Prostate gland (tissue), 2 donors: Measurements from ENCODE around the gene LRBA. TPM values are rescaled to one million over a fixed set of nuclear protein-coding genes. Genes with fewer than 3 reads are reported as not detected.
"Not testable (repeated sequence)": the region's sequence is repeated elsewhere in the genome, so short reads cannot be mapped to it uniquely, and the experiment has no call there.

Experiments
- DNase-seq: peaks from one replicate; pipeline ENCODE4 v3.0.0-alpha.2; 2019; ENCODE audit warnings: low spot score
- H3K27ac ChIP-seq, 2 donors: fragments of 200-600 bp; sonication (generic); 2 replicates each; pipeline ENCODE4 v1.5.1; 2017 to 2019
- H3K27me3 ChIP-seq: fragments of 200-600 bp; sonication (generic); replicated peaks from 2 replicates; pipeline ENCODE4 v1.5.1; 2019; ENCODE audit not compliant: insufficient read depth
- H3K36me3 ChIP-seq, 2 donors: fragments of 200-600 bp; sonication (generic); 1 replicate in 1 of 2; 2 replicates in 1 of 2; pipeline versions ENCODE4 v1.5.1 to v1.8.1; 2017 to 2019
- H3K4me1 ChIP-seq: fragments of 200-600 bp; sonication (generic); replicated peaks from 2 replicates; pipeline ENCODE4 v1.5.1; 2019
- H3K4me3 ChIP-seq, 2 donors: fragments of 200-600 bp; sonication (generic); 2 replicates each; pipeline ENCODE4 v1.5.1; 2017 to 2019
- H3K9me3 ChIP-seq: fragments of 200-600 bp; sonication (generic); 2 replicates; pipeline ENCODE4 v1.5.1; 2017
- CTCF ChIP-seq, 4 experiments: fragments of 200-600 bp in 2 of 4; fragments of 450-650 bp in 2 of 4; sonication (generic) in 2 of 4; IDR thresholded peaks; 1 replicate in 3 of 4; 2 replicates in 1 of 4; pipeline ENCODE4 v1.5.1; 2016 to 2019; ENCODE audit warnings: antibody characterized with exemption in 4 of 4, mild to moderate bottlenecking in 2 of 4, moderate library complexity in 2 of 4
- POLR2A ChIP-seq: fragments of 450-650 bp; IDR thresholded peaks from one replicate; pipeline ENCODE4 v1.6.1; 2016; ENCODE audit warnings: antibody characterized with exemption, mild to moderate bottlenecking
- POLR2AphosphoS5 ChIP-seq: sonication (generic); formaldehyde crosslinking; IDR thresholded peaks from one replicate; pipeline ENCODE4 v1.6.1; 2017; ENCODE audit warnings: antibody characterized with exemption
- WGBS: methylation state at CpG from one replicate; pipeline ENCODE4 v1.1.5; 2018; 5-methylcytosine and 5-hydroxymethylcytosine counted together
- intact Hi-C: fragments of 100-400 bp; cut with DNase I; formaldehyde crosslinking; loops from one replicate; pipeline ENCODE4 v1.14.2; 2022
- total RNA-seq, 2 donors: library from RNA; depleted of rRNA; stranded (reverse); fragments of >200 nt; gene quantifications; one replicate each; pipeline ENCODE4 v1.1.0, GENCODE V29; 2016

LRBA gene
- total RNA-seq, 2 donors from 2014 or later: 69.8 to 79.8 TPM

DNA sequence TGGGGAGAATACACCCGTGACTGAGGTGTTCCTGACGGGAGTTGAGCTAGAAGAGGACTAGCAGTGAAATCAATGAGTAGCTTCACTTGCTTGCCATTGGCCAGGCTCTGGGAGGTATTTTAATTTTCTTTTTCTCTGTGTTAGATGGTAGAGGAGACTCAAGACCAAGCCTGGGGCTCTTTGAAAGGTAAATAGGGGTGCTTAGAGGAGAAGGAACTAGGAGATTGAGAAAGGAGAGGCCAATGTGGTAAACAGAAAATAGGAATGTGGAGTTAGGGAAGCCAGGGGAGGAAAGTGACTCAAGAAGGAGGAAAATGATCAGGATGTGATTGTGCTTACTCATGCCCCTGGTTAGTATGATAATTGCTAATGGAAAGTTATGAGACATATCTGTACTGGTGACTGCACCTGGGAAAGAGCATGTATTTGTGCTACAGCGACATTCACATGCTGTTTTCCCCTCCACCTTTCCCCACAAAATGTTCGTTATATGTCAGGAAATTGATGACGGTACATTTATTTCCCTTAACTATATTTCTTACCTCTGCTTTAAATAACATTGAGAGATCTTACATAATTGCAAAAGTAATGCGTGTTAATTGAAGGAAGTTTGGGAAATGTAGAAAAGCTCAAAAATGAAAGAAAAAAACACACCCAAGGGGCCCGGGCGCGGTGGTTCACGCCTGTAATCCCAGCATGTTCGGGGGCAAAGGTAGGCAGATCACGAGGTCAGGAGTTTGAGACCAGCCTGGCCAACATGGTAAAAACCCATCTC is 16.9 kb upstream of the LRBA start:
- Histone ChIP-seq H3K27ac (no peak overlapping the region), H3K4me3 (no peak overlapping the region), H3K4me1 (no peaks in the 10 kb centered on the region), H3K27me3 (no peaks in the 10 kb centered on the region), H3K36me3 (no peaks in the 10 kb centered on the region), H3K9me3 (no peaks in the 10 kb centered on the region)
- 79% methylated on average over 12 of the region's 12 CpGs for WGBS
- TF ChIP-seq POLR2AphosphoS5 (no peak), POLR2A (no peak), CTCF (IDR thresholded peaks at IDR 0.05) (no peak)
- DNase-seq: no peak
- intact Hi-C loops: no loop called here

DNA sequence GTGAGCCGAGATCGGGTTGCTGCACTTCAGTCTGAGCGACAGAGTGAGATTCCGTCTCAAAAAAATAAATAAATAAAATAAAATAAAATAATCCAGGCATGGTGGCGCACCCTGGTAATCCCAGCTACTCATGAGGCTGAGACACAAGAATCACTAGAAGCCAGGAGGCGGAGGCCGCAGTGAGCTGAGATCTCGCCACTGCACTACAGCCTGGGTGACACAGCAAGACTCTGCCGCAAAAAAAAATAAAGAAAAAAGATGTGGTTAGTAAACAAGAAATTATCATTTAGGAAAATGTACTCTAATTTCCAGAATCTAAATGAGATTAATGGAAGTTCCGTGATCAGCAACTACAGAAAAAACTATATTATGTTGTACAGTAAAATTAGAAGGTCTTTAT is 14.5 kb upstream of the LRBA start:
- Histone ChIP-seq H3K4me1 (no peaks in the 10 kb centered on the region), H3K4me3 (no peak overlapping the region), H3K27me3 (no peaks in the 10 kb centered on the region), H3K9me3 (no peaks in the 10 kb centered on the region), H3K36me3 (no peaks in the 10 kb centered on the region), H3K27ac (no peak overlapping the region)
- intact Hi-C loops: no loop called here
- WGBS: 98% methylated on average over 10 of the region's 10 CpGs
- TF ChIP-seq POLR2A (no peak), CTCF (IDR thresholded peaks at IDR 0.05) (no peak), POLR2AphosphoS5 (no peak)
- DNase-seq: no peak

- H3K27ac ChIP-seq, DNase-seq, H3K4me1 ChIP-seq, H3K27me3 ChIP-seq, H3K9me3 ChIP-seq, intact Hi-C loops, H3K36me3 ChIP-seq, H3K4me3 ChIP-seq: not testable (repeated sequence)
- WGBS: 82% methylated on average over 10 of the region's 10 CpGs
These were observed 13.9 kb upstream of the LRBA start for GRCh38 chr4:151029006-151029405.

GRCh38 chr4:151025759-151026158 is 10.7 kb upstream of the LRBA start:
- Histone ChIP-seq H3K4me1 (no peaks in the 10 kb centered on the region), H3K27ac (no peak overlapping the region), H3K27me3 (no peaks in the 10 kb centered on the region), H3K9me3 (no peaks in the 10 kb centered on the region), H3K36me3 (no peaks in the 10 kb centered on the region), H3K4me3 (no peak overlapping the region)
- intact Hi-C loops: no loop called here
- TF ChIP-seq POLR2AphosphoS5 (no peak), POLR2A (no peak), CTCF (IDR thresholded peaks at IDR 0.05) (no peak)
- WGBS: 77% methylated on average over 3 of the region's 3 CpGs
- DNase-seq: no peak

DNA sequence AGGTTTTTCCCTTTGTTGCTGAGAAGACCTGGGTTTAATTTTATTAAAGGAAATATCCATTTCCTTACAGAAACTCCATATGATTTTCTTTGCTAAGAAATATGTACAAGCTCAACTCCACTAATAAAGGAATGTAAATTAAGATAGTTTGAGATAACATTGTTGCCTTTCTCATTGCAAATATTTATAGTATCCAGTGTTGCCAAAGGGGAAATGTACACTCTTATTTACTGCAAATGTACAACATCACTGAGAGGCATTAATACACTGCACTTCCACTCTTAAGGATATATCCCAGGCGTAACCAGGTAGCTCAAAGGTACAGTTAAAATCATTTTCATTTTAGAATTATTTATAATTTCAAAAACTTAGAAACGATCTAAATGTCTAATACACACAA is 7.5 kb upstream of the LRBA start:
- Histone ChIP-seq H3K36me3 (no peaks in the 10 kb centered on the region), H3K4me1 (no peaks in the 10 kb centered on the region), H3K9me3 (no peaks in the 10 kb centered on the region), H3K27me3 (no peaks in the 10 kb centered on the region), H3K4me3 (no peak overlapping the region), H3K27ac (no peak overlapping the region)
- 76% methylated on average over 2 of the region's 2 CpGs for WGBS
- intact Hi-C loops: no loop called here
- no peak for DNase-seq
- no peak for TF ChIP-seq POLR2AphosphoS5
- TF ChIP-seq CTCF (IDR thresholded peaks at IDR 0.05): no peak
- TF ChIP-seq POLR2A: no peak
